GM18498 (cell line): Measurements from ENCODE around the gene FAM114A1.

Source experiments
- ATAC-seq: cut with Tn5 transposase; IDR thresholded peaks from one replicate; pipeline ENCODE4 v1.9.1; 2021; ENCODE audit warnings: mild to moderate bottlenecking, moderate library complexity; ENCODE audit not compliant: unreplicated experiment

FAM114A1 gene

GRCh38 chr4:38857354-38858096 is 10.1 kb upstream of the FAM114A1 start:
- peak; percentile 57 for ATAC-seq

- no peak for ATAC-seq
These were observed 9.5 kb upstream of the FAM114A1 start for GRCh38 chr4:38858097-38858420.

- no peak for ATAC-seq
These were observed 8.1 kb upstream of the FAM114A1 start for GRCh38 chr4:38859501-38859900.

- peak; percentile 54 for ATAC-seq
These were observed 6.7 kb upstream of the FAM114A1 start for GRCh38 chr4:38860788-38861424.

GRCh38 chr4:38861791-38862190 is 5.8 kb upstream of the FAM114A1 start:
- ATAC-seq = no peak

GRCh38 chr4:38865445-38865844 is 2.2 kb upstream of the FAM114A1 start:
- no peak for ATAC-seq

GRCh38 chr4:38866973-38867477 is 581 bp upstream of the FAM114A1 start:
- ATAC-seq = peak; percentile 29

- no peak for ATAC-seq
These were observed 704 bp downstream of the FAM114A1 start for GRCh38 chr4:38868059-38868960.

GRCh38 chr4:38869511-38869910 is 1.9 kb downstream of the FAM114A1 start:
- ATAC-seq = no peak

GRCh38 chr4:38870098-38870808 is 2.6 kb downstream of the FAM114A1 start:
- ATAC-seq = no peak

- no peak for ATAC-seq
These were observed 4.0 kb downstream of the FAM114A1 start for GRCh38 chr4:38871593-38871992.

- no peak for ATAC-seq
These were observed 5.0 kb downstream of the FAM114A1 start for GRCh38 chr4:38872620-38873019.

- ATAC-seq = no peak
These were observed 5.8 kb downstream of the FAM114A1 start for GRCh38 chr4:38873290-38873944.

- ATAC-seq = no peak
These were observed 9.0 kb downstream of the FAM114A1 start for GRCh38 chr4:38876636-38877035.

- ATAC-seq = no peak
These were observed 16.6 kb downstream of the FAM114A1 start for GRCh38 chr4:38884254-38884653.

GRCh38 chr4:38889143-38889542 is 21.5 kb downstream of the FAM114A1 start:
- ATAC-seq = no peak

GRCh38 chr4:38891051-38891983 is 23.7 kb downstream of the FAM114A1 start:
- ATAC-seq = no peak

GRCh38 chr4:38894322-38894982 is 26.8 kb downstream of the FAM114A1 start:
- ATAC-seq = no peak

- no peak for ATAC-seq
These were observed 29.3 kb downstream of the FAM114A1 start for GRCh38 chr4:38896940-38897339.
